ENCODE data around the gene MCTP1. TPM values are rescaled to one million over a fixed set of nuclear protein-coding genes. Genes with fewer than 3 reads are reported as not detected.

MCTP1 gene
- total RNA-seq, 1 donor from 2014 or later = 9.1 TPM

Other genes with a start within 250 kb of the MCTP1 start
- gene FAM81B, start 106.3 kb upstream of the MCTP1 start, total RNA-seq = 2.7 to 4.3 TPM (median 4.0 TPM) in 3 replicates